WTC11 (cell line): ENCODE measurements around the gene HES2. TPM values are rescaled to one million over a fixed set of nuclear protein-coding genes. Genes with fewer than 3 reads are reported as not detected.
"Not testable (repeated sequence)": the region's sequence is repeated elsewhere in the genome, so short reads cannot be mapped to it uniquely, and the experiment has no call there.

Source experiments
- ATAC-seq: fragments of 200-7000 bp; cut with Tn5 transposase; 2 replicates; pipeline ENCODE4 v1.10.0; 2021; ENCODE audit warnings: mild to moderate bottlenecking, moderate library complexity
- CTCF ChIA-PET: fragments of 300-600 bp; sonication (Branson Sonifier 250); formaldehyde crosslinking; loops from one replicate; lab custom pipeline; 2021; ENCODE audit warnings: antibody characterized with exemption; lab: Charles Lee
- POLR2A ChIA-PET: fragments of 350-600 bp; sonication (Branson Sonifier 250); formaldehyde crosslinking; loops from one replicate; lab custom pipeline; 2021; ENCODE audit warnings: antibody characterized with exemption; lab: Charles Lee
- DNase-seq: peaks from one replicate; pipeline ENCODE4 v3.0.0; 2021; ENCODE audit warnings: low spot score
- H3K27ac Mint-ChIP-seq: 2 replicates; pipeline ENCODE4 v1.8.0; 2021; ENCODE audit warnings: mixed read lengths
- H3K27me3 Mint-ChIP-seq: 2 replicates; pipeline ENCODE4 v1.8.0; 2021; ENCODE audit warnings: low read depth, mild to moderate bottlenecking, moderate library complexity, mixed read lengths
- H3K36me3 Mint-ChIP-seq: 2 replicates; pipeline ENCODE4 v1.8.0; 2021; ENCODE audit warnings: mixed read lengths
- H3K4me1 Mint-ChIP-seq: 2 replicates; pipeline ENCODE4 v1.8.0; 2022; ENCODE audit warnings: mixed read lengths
- H3K4me3 Mint-ChIP-seq: 2 replicates; pipeline ENCODE4 v1.8.0; 2021; ENCODE audit warnings: mild to moderate bottlenecking, moderate library complexity, mixed read lengths
- H3K9me3 Mint-ChIP-seq: 2 replicates; pipeline ENCODE4 v1.8.0; 2021; ENCODE audit warnings: mixed read lengths
- ATF3 ChIP-seq: sonication (generic); formaldehyde crosslinking; conservative IDR thresholded peaks from 2 replicates; pipeline ENCODE4 v1.8.1; 2022; ENCODE audit warnings: mild to moderate bottlenecking, missing genetic modification reagents
- ELF4 ChIP-seq: sonication (generic); formaldehyde crosslinking; IDR thresholded peaks from 2 replicates; pipeline ENCODE4 v1.8.1; 2022; ENCODE audit warnings: low read depth, mild to moderate bottlenecking, moderate library complexity, missing genetic modification reagents
- ESRRA ChIP-seq: sonication (generic); formaldehyde crosslinking; IDR thresholded peaks from 2 replicates; pipeline ENCODE4 v1.8.1; 2022; ENCODE audit warnings: mild to moderate bottlenecking, missing genetic modification reagents, borderline replicate concordance
- ETV6 ChIP-seq: sonication (generic); formaldehyde crosslinking; IDR thresholded peaks from 2 replicates; pipeline ENCODE4 v1.8.1; 2022; ENCODE audit warnings: mild to moderate bottlenecking, missing genetic modification reagents
- FOXK1 ChIP-seq: sonication (generic); formaldehyde crosslinking; IDR thresholded peaks from 2 replicates; pipeline ENCODE4 v1.8.0; 2022; ENCODE audit warnings: mild to moderate bottlenecking, moderate library complexity, missing genetic modification reagents
- FOXP4 ChIP-seq: sonication (generic); formaldehyde crosslinking; IDR thresholded peaks from 2 replicates; pipeline ENCODE4 v1.8.0; 2022; ENCODE audit warnings: mild to moderate bottlenecking, missing genetic modification reagents
- GTF2I ChIP-seq: fragments of 250-450 bp; sonication (Bioruptor Pico); conservative IDR thresholded peaks from 2 replicates; pipeline ENCODE4 v1.4.0; 2021; ENCODE audit warnings: mild to moderate bottlenecking
- NFYB ChIP-seq: sonication (generic); formaldehyde crosslinking; conservative IDR thresholded peaks from 2 replicates; pipeline ENCODE4 v1.8.0; 2022; ENCODE audit warnings: low read depth, missing genetic modification reagents
- SMAD4 ChIP-seq: sonication (generic); formaldehyde crosslinking; IDR thresholded peaks from 2 replicates; pipeline ENCODE4 v1.8.0; 2022; ENCODE audit warnings: mild to moderate bottlenecking, missing genetic modification reagents
- STAT6 ChIP-seq: sonication (generic); formaldehyde crosslinking; conservative IDR thresholded peaks from 2 replicates; pipeline ENCODE4 v1.8.1; 2023; ENCODE audit warnings: mild to moderate bottlenecking, low read depth, missing genetic modification reagents, moderate library complexity
- ZNF317 ChIP-seq: sonication (generic); formaldehyde crosslinking; IDR thresholded peaks from 2 replicates; pipeline ENCODE4 v1.8.1; 2023; ENCODE audit warnings: low read depth, mild to moderate bottlenecking, moderate library complexity, missing genetic modification reagents, borderline replicate concordance
- ZNF532 ChIP-seq: fragments of 250-450 bp; sonication (Bioruptor Pico); IDR thresholded peaks from 2 replicates; pipeline ENCODE4 v1.9.0; 2021; ENCODE audit warnings: mild to moderate bottlenecking, borderline replicate concordance
- total RNA-seq: library from RNA; stranded (reverse); gene quantifications from 3 replicates; pipeline ENCODE4 v1.2.3, GENCODE V29; 2021
- TF ChIP-seq, protein P1 (sequence below): sonication (generic); formaldehyde crosslinking; IDR thresholded peaks from 2 replicates; pipeline ENCODE4 v1.8.0; 2023; ENCODE audit warnings: mild to moderate bottlenecking, missing genetic modification reagents
- TF ChIP-seq, protein P2 (sequence below): sonication (generic); formaldehyde crosslinking; IDR thresholded peaks from 2 replicates; pipeline ENCODE4 v1.8.1; 2023; ENCODE audit warnings: mild to moderate bottlenecking, missing genetic modification reagents

HES2 gene
- total RNA-seq, 1 experiment from 2014 or later = 2.7 TPM

DNA sequence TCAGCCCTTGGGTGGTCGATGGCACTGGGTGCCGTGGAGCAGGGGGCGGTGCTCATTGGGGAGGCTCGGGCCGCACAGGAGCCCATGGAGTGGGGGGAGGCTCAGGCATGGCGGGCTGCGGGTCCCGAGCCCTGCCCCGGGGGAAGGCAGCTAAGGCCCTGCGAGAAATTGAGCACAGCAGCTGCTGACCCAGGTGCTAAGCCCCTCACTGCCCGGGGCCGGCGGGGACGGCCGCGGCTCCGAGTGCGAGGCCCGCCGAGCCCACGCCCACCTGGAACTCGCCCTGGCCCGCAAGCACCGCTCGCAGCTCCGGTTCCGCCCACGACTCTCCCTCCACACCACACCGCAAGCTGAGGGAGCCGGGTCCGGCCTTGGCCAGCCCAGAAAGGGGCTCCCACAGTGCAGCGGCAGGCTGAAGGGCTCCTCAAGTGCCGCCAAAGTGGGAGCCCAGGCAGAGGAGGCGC is 23.9 kb downstream of the HES2 start:
- H3K4me1 Mint-ChIP-seq = peaks cover 15% of the 10 kb centered on the region
- H3K27ac Mint-ChIP-seq, H3K4me3 Mint-ChIP-seq, ATAC-seq, H3K27me3 Mint-ChIP-seq, H3K9me3 Mint-ChIP-seq, POLR2A ChIA-PET, DNase-seq, H3K36me3 Mint-ChIP-seq: not testable (repeated sequence)
- CTCF ChIA-PET = interaction anchor here (1.5 to 6.0 kb wide), 3 partner anchors 19 to 38 kb away, joined by 3 to 35 read pairs (median 31); no protein-coding TSS in a partner anchor

DNA sequence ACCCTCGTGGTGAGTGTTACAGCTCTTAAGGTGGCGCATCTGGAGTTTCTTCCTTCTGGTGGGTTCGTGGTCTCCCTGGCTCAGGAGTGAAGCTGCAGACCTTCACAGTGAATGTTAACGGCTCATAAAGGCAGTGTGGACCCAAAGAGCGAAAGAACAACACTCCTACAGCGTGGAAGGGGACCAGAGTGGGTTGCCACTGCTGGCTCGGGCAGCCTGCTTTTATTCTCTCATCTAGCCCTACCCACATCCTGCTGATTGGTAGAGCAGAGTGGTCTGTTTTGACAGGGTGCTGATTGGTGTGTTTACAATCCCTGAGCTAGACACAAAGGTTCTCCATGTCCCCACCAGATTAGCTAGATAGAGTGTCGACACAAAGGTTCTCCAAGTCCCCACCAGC is 24.6 kb downstream of the HES2 start:
- CTCF ChIA-PET = interaction anchor here (1.3 to 6.0 kb wide), 6 partner anchors 20 to 159 kb away, joined by 3 to 35 read pairs (median 4); partner anchors contain the start of genes NOL9 and TAS1R1
- not testable (repeated sequence) for ATAC-seq

GRCh38 chr1:6393400-6394187 is 26.1 kb downstream of the HES2 start, which contains the start of gene ACOT7:
Gene ACOT7, minus strand, starts transcription at chr1:6393767. Its CDS starts 368 bp downstream, at chr1:6393399.
- ChIA-PET POLR2A (interaction anchor here (0.6 to 2.5 kb wide), 4 partner anchors 9 to 132 kb away, joined by 3 to 12 read pairs (median 3); no protein-coding TSS in a partner anchor), CTCF (interaction anchor here (0.6 to 6.0 kb wide), 27 partner anchors 9 to 648 kb away, joined by 3 to 35 read pairs (median 5); partner anchors contain the start of genes HES2, NOL9 and TAS1R1)
- Mint-ChIP-seq H3K36me3 (peaks cover 3% of the 10 kb centered on the region; the same call in 1 of the 2 replicates), H3K27ac (peak within 1 kb of the TSS; percentile 95), H3K9me3 (peaks cover 9% of the 10 kb centered on the region; the same call in 1 of the 2 replicates), H3K27me3 (peaks cover 9% of the 10 kb centered on the region), H3K4me3 (peak within 1 kb of the TSS; percentile 80), H3K4me1 (peaks cover 18% of the 10 kb centered on the region)
- DNase-seq (peak; percentile 89), ATAC-seq (peak; percentile 88)
- TF ChIP-seq, protein P1, sequence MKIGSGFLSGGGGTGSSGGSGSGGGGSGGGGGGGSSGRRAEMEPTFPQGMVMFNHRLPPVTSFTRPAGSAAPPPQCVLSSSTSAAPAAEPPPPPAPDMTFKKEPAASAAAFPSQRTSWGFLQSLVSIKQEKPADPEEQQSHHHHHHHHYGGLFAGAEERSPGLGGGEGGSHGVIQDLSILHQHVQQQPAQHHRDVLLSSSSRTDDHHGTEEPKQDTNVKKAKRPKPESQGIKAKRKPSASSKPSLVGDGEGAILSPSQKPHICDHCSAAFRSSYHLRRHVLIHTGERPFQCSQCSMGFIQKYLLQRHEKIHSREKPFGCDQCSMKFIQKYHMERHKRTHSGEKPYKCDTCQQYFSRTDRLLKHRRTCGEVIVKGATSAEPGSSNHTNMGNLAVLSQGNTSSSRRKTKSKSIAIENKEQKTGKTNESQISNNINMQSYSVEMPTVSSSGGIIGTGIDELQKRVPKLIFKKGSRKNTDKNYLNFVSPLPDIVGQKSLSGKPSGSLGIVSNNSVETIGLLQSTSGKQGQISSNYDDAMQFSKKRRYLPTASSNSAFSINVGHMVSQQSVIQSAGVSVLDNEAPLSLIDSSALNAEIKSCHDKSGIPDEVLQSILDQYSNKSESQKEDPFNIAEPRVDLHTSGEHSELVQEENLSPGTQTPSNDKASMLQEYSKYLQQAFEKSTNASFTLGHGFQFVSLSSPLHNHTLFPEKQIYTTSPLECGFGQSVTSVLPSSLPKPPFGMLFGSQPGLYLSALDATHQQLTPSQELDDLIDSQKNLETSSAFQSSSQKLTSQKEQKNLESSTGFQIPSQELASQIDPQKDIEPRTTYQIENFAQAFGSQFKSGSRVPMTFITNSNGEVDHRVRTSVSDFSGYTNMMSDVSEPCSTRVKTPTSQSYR (CRISPR knock-in tag) = no peak
- TF ChIP-seq ESRRA (CRISPR knock-in tag) (no peak; the same call in 1 of the 2 replicates), ELF4 (CRISPR knock-in tag) (0 out of 2 replicates have a peak, but pooled peaks have one; percentile 27), ATF3 (CRISPR knock-in tag) (no peak), GTF2I (CRISPR knock-in tag) (no peak), SMAD4 (CRISPR knock-in tag) (no peak), ZNF317 (no peak), STAT6 (CRISPR knock-in tag) (no peak), FOXP4 (CRISPR knock-in tag) (0 out of 2 replicates have a peak, but pooled peaks have one; percentile 8), FOXK1 (0 out of 2 replicates have a peak, but pooled peaks have one; percentile 51), ETV6 (0 out of 2 replicates have a peak, but pooled peaks have one; percentile 7), ZNF532 (CRISPR knock-in tag) (no peak)
- TF ChIP-seq, protein P2, sequence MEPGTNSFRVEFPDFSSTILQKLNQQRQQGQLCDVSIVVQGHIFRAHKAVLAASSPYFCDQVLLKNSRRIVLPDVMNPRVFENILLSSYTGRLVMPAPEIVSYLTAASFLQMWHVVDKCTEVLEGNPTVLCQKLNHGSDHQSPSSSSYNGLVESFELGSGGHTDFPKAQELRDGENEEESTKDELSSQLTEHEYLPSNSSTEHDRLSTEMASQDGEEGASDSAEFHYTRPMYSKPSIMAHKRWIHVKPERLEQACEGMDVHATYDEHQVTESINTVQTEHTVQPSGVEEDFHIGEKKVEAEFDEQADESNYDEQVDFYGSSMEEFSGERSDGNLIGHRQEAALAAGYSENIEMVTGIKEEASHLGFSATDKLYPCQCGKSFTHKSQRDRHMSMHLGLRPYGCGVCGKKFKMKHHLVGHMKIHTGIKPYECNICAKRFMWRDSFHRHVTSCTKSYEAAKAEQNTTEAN (CRISPR knock-in tag) = peak; percentile 23; the same call in 1 of the 2 replicates

More for the DNA sequence above, 24.6 kb downstream of the HES2 start:
- not testable (repeated sequence) for H3K27me3 Mint-ChIP-seq, H3K36me3 Mint-ChIP-seq, H3K9me3 Mint-ChIP-seq, H3K27ac Mint-ChIP-seq, DNase-seq
- Mint-ChIP-seq H3K4me3 (peak overlapping the region; percentile 79; the same call in 1 of the 2 replicates), H3K4me1 (peaks cover 15% of the 10 kb centered on the region)
- POLR2A ChIA-PET = interaction anchor here (0.7 to 2.5 kb wide), 3 partner anchors 11 to 150 kb away, joined by 3 to 12 read pairs (median 3); no protein-coding TSS in a partner anchor
- TF ChIP-seq NFYB = peak; percentile 36
